Measurements from ENCODE around the gene RUNX1. TPM values are rescaled to one million over a fixed set of nuclear protein-coding genes. Genes with fewer than 3 reads are reported as not detected.

Gene RUNX1
- total RNA-seq, 2 donors from 2014 or later: 3.8 to 7.6 TPM

- H3K27ac ChIP-seq: no peak overlapping the region
These were observed 43.4 kb downstream of the RUNX1 start for GRCh38 chr21:35005560-35006224.

GRCh38 chr21:35005077-35005476, 44.0 kb downstream of the RUNX1 start:
- no peak for TF ChIP-seq CTCF (IDR thresholded peaks at IDR 0.05)
- Histone ChIP-seq H3K27me3 (no peaks in the 10 kb centered on the region), H3K4me1 (no peaks in the 10 kb centered on the region), H3K4me3 (no peak overlapping the region), H3K9me3 (no peaks in the 10 kb centered on the region), H3K36me3 (no peaks in the 10 kb centered on the region), H3K27ac (no peak overlapping the region)
- no peak for DNase-seq (ENCODE audit: low spot score)

More at GRCh38 chr21:35005560-35006224, 43.4 kb downstream of the RUNX1 start:
- H3K27me3 ChIP-seq: no peaks in the 10 kb centered on the region
- no peak overlapping the region for H3K4me3 ChIP-seq
- DNase-seq (ENCODE audit: low spot score): no peak
- no peaks in the 10 kb centered on the region for H3K9me3 ChIP-seq
- H3K36me3 ChIP-seq: no peaks in the 10 kb centered on the region
- H3K4me1 ChIP-seq: no peaks in the 10 kb centered on the region
- TF ChIP-seq CTCF (IDR thresholded peaks at IDR 0.05): no peak

DNA sequence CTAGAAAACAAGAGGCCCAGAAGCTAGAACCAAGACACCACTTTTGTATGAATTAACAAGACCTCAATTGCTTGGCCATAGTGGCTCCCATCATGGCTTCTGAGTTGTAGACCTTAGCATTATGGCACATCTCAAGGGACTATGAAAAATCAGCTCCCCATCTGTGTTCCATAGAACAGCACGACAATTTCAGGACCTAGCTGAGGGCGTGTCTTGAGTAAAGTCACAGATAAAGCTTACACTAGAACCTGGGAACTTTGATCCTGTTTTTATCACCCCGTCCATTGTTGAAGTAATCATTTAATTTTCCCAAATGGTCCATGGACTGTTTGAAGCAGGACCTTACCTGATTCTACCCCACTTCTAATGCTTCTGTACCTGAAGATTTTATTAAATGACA, 44.8 kb downstream of the RUNX1 start:
- Histone ChIP-seq H3K4me1 (peaks cover 0 to 2% of the 10 kb centered on the region in 2 donors), H3K9me3 (no peaks in the 10 kb centered on the region), H3K27ac (no peak overlapping the region), H3K27me3 (no peaks in the 10 kb centered on the region), H3K4me3 (no peak overlapping the region), H3K36me3 (no peaks in the 10 kb centered on the region)
- no peak for TF ChIP-seq CTCF (IDR thresholded peaks at IDR 0.05)
- DNase-seq (ENCODE audit: low spot score): no peak

GRCh38 chr21:35002879-35003722, 46.0 kb downstream of the RUNX1 start:
- Histone ChIP-seq H3K4me1 (peaks cover 0 to 11% of the 10 kb centered on the region in 2 donors), H3K4me3 (no peak overlapping the region), H3K27ac (no peak overlapping the region), H3K36me3 (no peaks in the 10 kb centered on the region), H3K9me3 (no peaks in the 10 kb centered on the region), H3K27me3 (no peaks in the 10 kb centered on the region)
- DNase-seq (ENCODE audit: low spot score): no peak
- TF ChIP-seq CTCF (IDR thresholded peaks at IDR 0.05): no peak

- no peak overlapping the region for H3K4me3 ChIP-seq
- DNase-seq (ENCODE audit: low spot score): no peak
- H3K9me3 ChIP-seq: no peaks in the 10 kb centered on the region
- no peaks in the 10 kb centered on the region for H3K27me3 ChIP-seq
- no peak overlapping the region for H3K27ac ChIP-seq
- no peak for TF ChIP-seq CTCF (IDR thresholded peaks at IDR 0.05)
- H3K4me1 ChIP-seq: peaks cover 0 to 32% of the 10 kb centered on the region in 2 donors
- H3K36me3 ChIP-seq: no peaks in the 10 kb centered on the region
These were observed 49.6 kb downstream of the RUNX1 start for GRCh38 chr21:34999397-34999941.

Measured in right atrium auricular region (tissue), 2 donors.